Fibroblast of skin of back (primary cell): ENCODE results near the gene LRPAP1.
"Not testable (repeated sequence)": the region's sequence is repeated elsewhere in the genome, so short reads cannot be mapped to it uniquely, and the experiment has no call there.

Experiments
- DNase-seq: peaks from one replicate; pipeline ENCODE4 v3.0.0-alpha.2; 2013

The LRPAP1 gene

DNA sequence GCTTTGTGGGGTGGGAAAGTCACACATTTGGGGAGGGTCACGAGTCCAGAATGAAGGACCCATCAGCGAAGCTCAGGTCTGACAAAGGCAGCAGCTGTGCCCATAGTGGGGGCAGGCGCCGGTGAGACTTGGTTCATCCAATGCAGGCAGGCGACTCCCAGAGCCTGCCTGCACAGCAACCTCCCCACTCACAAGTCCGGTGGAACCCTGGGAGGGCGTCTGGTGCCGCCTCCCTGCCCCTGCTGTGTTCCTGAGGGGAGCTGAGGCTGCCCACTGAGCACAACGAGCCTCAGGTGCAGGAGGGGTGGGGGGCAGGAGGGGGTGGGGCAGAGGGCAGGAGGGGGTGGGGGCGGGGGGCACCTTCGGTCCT lies 13.7 kb downstream of the LRPAP1 start:
- no peak for DNase-seq

DNA sequence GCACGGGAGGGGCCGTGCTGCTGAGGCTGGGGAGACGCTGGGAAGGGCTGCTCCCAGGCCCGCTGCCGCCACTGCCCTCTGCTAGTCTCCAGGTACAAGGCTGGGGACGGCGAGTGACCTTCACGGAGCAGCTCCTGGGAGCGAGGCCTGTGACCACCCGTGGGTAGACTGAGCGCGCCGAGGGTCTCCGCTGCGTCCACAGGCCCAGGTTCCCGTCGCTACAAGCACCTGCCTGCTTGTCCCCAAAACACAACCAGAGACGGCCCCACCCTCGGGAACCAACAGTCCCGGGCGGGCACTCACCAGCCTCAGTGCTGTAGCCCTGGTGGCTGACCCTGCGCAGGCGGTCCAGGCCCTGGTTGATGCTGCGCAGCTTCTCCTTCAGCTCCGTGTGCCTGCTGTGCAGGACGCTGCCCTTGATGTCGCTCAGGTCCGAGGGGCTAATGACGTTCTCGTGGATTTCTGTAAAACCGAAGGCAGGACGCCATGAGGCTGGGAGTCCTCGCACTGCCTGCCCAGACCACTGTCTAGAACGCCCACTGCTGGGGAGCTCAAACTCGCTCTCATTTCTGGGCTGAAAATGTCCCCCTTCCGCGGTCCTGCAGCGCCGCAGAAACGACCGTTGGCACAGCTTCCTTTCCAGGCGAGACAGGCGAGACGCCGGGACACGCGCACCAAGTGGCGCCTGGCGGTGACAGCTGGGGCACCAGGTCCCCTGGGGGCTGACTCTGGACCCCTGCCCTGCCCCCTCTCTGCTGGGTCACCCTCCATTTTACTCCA lies 14.3 kb downstream of the LRPAP1 start:
- no peak for DNase-seq

DNA sequence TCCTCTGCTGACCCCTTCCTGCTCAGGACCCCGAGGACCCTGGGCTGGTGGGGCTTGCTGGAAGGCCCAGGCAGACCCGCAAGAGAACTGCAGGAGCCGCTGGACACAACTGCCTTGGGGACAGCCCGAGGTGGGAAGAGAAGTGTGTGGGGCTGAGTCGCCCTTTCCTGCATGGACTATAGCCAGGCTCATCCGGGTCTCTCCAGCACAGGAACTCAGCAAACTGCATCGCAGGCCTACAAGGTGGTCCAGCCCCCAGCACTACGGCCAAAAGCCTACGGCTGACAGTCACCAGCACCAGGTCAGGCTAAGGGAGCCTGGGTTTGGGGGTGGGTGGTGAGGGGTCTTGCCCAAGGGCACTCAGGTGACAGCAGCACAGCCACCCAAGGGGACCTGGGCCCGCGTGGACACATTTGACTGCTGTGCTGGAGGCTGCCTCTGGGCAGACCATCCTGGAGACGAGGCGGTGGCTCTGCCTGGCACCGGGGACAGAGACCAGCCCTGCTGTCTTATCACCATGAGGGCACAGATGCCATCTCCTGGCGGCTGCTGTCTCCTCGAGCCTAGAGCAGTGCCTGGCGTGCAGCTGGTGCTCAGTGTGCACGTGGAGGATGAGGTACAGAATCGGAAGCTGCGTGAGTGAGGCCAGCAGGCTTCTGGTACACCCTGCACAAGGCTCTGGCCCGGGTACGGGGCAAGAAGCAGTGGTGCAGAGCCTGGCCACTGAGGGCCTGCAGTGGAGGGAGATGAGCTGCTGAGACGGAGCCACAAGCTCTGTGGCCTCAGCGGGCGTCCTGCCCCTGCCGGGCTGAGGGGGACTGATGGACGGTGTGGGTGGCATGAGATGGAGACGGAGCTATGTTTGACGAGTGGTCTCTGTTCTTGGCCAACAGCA lies 15.1 kb downstream of the LRPAP1 start:
- no peak for DNase-seq

DNA sequence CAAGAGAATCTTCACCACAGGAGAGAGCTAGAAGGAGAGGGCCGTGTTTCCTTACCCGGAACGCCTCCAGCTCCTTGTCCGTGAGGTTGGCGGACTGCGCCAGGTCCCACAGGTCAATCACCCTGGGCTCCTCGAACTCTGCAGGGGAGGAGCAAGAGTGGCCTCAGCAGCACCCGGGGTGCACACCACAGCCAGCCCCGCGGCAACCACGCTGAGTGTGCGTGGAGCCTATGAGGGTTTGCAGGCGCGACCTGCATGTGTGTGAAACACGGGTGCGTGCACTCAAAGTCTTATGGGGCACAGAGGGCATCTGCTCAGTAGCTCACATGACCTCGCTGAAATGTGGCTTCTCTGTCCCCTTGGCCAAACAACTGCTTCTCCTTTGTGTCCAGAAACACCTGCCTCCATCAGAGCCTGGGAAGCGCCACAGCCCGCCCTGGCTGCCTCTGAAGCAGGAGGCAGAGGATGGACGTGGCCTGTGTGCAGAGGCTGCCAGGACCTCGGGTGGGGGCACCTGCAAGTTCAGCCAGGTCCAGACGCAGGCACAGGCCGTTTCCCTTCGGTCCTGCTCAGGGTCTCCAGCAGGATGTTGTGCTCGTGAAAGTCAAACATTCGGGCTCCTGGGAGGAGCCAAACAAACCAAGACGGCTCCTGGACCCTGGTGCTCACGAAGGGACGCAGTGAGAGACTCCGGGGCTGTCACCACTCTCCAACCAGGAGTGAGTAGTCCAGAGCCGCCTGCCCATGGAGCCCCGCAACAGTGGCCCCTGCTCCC lies 16.0 kb downstream of the LRPAP1 start:
- DNase-seq: no peak

DNA sequence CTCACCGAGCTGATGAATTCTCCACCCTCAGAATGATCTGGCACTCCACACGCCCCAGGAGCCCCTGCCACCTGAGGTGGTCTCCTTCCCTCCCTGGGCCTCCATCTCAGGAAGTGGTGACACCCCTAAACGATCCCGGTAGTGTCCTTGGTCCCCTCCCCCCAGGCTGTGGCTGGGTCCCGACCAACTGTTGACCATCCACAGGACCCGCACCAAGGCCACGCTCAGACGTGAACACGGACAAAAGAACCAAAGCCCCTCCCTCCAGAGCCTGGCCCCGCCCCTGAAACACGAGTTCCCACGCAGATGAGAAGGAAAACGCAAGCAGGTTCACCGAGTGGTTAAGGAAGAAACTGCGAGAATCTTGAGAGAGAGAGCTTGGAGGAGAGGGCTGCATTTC lies 16.6 kb downstream of the LRPAP1 start:
- DNase-seq: no peak

DNA sequence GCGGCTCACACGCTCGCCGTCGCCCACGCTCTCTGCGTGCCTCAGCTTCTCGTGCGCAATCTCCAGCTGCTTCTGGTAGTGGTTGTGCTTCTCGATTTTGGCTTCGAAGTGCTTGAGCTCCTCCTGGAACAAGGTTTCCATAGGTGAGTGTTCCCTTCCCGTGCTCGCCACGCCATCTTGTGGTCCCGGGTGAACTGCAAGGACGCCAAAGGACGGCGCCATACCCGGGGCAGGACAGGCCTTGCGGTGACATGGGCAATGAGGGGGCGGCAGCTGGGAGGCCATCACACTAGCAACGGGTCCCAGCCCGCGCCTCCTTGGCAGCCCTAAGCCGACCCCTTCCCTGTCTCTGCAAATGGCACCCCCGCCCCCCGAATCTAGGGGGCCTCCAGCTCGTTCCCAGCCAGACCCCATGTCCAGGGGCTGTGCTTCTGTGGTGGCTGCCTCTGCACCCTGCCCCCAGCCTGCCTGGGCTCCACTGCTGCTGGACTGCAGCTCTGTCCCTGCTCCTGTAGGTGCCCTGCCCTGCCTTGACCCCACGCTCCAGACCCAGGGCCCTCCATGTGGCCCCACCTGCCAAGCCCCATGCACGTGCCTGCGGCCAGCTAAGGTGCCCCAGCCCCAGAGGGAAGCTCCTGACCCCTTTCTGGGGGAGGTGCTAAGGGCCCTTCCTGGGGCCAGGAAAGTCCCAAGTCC lies 17.3 kb downstream of the LRPAP1 start:
- DNase-seq: no peak

DNA sequence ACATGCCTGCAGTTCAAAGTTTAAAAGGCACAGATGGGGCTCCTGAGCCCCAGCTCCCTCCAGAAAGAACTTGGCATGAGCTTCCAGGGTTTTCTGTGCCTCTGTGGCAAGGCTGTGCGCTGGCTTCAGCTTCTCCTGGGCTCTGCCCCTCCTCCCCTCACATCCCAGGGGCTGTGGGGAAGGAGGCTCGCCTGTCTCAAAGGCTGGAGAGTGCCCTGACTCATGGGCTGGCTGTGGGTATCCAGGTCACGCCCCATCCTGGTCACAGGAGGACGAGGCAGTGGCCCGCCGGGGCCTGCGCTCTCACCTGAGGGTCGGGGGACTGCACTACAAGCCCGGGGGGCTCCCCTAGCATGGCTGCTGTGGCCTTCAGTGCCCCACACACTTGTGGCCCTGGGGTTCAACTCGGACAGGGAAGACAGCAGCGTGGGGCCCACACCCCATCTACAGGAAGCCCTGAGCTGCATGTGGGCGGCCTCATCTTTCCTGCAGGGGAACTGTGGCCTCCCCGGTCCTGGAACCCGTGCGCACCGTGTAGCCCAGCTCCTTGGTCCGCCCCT lies 17.9 kb downstream of the LRPAP1 start:
- no peak for DNase-seq

DNA sequence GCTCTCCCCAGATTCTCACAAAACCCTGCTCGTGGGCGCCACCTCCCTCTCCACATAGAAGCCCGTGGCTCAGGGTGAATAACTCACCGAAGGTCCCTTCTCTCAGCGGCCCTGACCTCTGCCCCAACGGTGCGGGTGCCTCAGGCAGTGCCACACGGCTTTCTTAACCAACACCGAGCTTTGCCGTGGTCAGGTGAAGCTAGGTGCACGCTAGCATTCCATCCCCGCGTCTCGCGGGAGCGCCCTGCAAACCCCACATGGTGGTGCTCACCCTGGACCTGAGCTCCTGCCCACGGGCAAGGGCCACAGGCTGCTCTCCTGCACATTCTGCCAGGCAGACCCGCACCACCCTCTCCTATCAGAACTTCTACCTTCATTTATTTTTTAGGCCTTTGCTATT lies 18.4 kb downstream of the LRPAP1 start:
- DNase-seq: no peak

DNA sequence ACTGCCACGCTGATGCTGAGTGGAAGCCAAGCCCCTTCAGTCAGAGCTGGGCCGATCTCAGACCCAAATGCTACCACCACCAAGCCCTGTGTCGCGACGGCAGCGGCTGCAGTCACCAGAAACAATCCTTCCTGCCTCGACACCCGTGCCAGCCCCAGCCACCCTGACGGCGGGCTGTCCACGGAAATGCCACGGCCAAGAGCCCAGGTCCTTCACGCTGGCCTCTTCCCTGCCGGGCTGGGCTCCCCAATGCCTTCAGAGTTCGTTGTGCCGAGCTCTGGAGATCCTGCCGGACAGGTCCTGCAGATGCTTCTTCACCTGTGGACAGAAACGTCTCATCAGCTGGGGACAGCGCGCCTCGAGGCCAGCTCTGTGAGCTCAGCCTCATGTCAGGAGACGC lies 19.5 kb downstream of the LRPAP1 start:
- DNase-seq: no peak

DNA sequence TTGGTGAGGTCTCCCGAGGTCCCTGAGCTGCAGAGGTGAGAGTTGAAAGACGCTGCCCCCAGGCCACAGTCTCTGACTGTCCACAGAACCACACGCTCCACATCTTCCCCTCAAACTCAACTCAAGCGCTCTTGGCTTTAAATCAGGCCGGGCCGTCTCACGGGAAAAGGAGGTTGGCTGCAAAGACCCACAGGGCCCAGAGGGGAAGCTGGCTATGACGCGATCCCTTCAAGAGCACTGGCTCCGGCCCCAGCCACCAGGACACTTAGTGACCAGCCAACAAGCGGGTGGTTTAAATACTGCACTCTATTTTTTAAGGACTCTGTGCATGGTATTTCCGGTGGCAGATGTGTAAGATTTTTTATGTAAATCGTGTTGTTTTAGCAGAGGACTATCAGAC lies 19.9 kb downstream of the LRPAP1 start:
- DNase-seq: no peak

DNA sequence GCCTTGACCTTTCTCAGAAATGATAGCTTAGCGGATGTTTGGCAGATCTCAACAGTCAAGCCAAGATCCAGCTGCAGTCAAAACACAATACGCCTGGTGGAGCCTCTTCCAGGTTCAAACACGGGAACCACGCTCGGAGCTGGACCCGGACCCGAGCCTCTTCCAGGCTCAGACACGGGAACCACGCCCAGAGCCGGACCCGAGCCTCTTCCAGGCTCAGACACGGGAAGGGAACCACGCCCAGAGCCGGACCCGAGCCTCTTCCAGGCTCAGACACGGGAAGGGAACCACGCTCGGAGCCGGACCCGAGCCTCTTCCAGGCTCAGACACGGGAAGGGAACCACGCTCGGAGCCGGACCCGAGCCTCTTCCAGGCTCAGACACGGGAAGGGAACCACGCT lies 20.6 kb downstream of the LRPAP1 start:
- not testable (repeated sequence) for DNase-seq

DNA sequence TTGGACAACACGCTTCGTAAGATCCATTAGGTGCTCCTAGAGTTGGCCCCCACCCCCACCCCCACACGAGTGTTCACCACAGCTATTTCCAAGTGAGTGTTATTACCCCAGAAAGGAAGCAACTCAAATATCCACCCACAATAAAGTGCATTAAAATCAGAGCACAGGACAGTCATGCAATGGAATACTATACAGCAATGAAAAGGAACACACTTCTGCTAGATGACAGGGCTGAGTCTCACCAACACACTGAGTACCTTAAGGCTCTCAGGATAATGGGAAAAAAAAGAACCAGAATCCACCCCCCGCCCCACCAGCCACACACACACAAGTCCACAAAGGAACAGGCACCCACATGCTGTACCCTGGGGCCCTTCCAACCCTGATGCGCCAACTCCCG lies 21.0 kb downstream of the LRPAP1 start:
- no peak for DNase-seq

DNA sequence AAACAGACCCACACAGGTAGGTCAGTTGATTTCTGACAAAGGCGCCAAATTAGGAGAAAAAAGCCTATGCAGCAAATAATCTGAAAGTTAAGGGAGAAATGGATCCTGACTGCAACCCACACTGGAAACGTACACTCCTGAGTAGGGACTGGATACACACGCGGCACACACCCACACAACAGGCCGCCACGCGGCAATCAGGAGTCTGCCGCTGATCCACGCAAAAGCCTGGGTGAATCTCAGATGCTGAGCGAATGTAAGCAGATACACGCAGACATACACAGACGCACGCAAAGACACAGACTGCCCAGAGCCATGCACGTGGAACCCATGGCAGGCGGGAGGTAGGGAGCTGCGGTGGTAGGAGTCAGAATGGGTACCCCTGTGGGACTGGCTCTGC lies 21.7 kb downstream of the LRPAP1 start:
- DNase-seq: no peak

DNA sequence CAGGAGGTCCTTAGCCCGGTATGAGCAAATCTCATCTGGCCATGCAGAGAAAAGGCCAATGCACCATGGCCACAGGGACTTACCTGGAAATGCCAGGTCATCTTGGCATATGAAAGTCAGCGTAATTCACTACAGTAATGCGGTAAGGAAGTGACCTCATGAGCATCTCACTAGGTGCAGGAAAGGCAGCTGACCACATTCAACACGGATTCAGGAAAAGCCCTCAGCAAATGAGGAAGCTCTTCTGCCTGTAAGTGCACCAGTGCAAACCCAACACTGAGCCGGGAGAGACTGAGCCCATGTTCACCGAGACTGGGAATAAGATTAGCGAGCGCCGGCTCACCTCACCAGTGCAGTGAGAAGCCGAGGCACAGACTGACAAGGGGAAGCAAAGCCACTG lies 23.7 kb downstream of the LRPAP1 start:
- no peak for DNase-seq

DNA sequence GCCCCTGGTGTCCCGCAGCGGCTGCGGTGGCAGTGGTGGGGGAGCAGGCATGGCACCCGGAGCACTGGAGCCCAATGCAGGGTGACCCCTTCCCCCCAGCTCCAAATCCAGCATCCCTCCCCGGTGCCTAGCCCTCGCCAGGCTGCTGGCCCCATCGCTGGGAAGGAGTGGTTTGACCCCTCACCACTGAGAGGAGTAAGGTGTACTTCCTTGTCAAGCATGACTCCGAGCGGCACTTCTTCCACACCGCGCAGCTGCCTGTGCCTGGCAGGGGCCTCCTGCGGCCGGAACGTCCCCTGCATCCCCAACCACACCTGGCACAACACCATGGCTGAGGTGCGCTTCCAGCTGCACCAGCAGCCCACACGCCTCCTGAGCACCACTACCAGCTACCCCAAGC lies 27.0 kb downstream of the LRPAP1 start:
- no peak for DNase-seq

DNA sequence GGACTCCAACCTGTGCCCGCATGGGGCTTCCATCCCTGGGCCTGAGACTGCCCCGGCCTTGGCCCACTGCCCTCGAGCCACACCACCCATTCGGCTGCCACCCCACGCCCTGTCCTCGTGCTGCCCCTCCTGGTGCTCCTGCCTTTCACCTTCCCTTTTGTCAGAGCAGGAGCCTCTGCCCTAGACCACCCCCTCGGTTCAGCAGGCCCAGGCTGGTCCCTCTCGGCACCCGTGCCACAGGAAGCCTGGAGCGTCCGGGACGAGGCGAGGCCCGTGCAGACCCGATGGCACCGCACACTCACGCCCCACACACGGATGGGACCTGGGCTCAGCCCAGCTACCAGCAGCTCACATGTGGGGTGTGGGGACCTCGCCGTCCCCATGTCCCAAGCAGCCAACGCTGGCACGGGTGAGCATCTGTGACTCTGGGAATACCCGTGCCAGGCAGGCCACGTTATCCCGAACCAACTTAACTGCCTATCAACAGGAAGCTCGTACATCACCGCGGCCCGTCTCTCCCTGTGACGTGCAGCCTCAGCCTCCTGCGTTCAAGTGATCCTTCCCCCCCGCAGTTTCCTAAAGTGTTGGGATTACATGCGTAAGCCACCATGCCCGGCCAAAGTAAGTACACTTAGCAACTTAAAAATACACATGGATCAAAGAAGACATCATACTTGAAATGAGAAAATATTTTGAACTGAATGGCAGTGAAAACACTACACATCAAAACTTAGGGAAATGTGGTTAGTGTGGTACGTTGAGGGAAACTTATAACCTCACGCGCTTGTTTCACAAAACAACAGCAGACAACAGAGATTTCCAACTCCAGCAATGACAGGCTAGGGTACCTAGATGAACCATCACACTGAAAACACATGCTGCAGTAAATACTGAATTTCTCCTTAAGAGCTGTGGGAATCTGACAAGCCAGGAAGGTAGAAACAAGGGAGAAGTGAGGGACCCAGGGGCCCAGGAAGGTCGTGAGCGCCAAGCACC lies 29.0 kb downstream of the LRPAP1 start:
- no peak for DNase-seq

DNA sequence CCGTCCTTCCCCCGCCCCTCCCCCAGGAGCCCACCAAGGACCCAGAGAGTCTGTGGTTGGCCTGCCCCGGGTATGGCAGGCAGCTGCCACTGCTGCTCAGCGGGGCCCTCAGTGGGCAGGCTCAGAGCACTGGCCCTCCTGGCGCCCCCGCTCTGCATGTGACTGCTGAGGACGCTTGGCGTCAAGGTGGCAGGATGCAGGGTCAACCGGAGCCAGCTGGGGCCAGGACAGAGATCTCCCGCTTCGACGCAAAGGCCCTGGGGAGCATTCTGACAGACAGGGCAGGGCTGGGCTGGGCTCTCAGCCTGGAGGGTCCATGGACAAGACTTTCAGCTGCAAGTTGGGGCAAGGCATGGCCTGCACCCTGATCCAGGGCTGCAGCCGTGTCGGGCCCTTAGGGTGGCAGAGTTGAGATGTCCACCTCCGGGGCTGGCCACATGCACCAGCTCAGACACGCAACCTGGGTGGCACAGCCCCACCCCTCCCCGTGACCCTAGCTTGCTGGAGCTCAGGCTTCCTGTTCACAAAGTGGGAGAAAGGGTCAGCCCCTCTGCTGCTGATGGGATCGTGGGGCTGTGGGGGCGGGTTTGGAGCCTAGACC lies 30.3 kb downstream of the LRPAP1 start:
- no peak for DNase-seq

DNA sequence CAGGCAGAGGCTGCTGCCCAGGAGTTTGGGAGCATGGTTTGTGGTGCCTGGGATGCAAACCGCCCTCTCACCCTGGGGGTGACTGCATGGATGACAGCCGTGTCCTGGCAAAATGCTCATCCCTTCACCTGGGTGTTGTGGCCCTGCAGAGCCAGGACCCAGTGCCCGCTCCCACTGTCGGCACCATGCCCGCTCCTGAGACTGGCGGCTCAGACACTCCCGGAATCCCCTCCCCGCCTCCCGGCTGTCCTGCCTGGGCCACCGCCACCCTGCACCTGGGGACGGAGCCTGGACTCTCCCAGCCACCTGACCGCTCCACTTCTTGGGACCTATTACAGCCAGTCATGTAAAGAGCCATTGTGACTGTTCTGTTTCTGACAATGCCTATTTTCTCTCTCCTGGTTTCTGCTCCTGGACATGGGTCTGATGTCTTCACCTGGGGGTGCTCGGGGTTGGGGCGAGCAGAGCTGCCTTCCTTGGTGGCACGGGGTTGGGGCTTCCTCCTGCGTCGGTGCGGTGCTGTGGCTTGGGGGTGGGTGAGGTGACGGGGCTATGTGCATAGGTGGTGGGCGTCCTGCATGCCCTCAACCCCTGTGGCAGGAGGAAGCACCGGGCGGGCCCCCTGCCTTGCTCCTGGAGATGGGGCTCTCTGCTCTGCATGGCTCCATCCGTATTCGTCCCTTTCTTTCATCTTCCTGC lies 30.9 kb downstream of the LRPAP1 start:
- DNase-seq: no peak

DNA sequence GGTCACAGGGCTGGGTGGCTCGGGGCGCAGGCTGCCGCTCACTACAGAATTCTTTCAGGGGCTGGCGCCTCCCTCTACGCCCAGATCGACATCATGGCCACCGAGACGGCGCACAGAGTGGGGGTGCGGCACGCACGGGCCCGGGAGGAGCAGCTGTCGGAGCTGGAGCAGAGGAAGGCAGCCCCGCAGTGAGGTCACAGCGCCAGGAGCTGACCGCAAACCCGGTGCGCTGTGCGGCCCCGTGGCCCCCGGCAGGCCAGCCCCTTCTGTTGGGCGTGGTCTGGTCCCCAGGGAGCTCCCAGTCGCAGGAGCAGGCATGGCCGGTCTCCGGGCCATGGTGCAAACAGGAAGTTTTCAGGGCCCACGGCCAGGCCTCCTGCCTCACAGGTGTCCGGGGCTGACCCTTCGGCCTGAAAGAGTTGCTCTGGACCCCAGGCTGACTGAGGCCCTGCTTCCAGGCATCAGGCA lies 31.6 kb downstream of the LRPAP1 start:
- DNase-seq: no peak

DNA sequence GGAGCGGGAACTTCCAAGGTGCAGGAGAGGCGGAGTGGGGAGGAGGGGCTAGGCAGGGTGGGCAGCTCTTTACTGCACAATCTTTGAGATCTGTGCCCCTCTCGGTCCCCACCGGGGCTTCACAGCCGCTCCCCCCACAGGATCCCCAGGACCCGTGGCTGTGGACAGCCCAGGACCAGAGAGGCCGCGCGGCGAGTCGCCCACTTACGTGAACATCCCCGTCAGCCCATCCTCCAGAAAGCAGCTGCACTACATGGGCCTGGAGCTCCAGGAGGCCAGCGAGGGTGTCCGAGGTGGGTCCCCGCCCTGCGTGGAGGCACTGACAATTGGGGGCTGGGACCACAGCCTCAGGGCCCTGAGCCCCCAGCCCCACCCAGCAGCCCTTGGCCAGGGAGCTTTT lies 32.1 kb downstream of the LRPAP1 start:
- no peak for DNase-seq
